NCI-H2081 treated with DMSO at 0.1 percent for 48 hours (cell line): Measurements from ENCODE around the gene ADCY4.
"Not testable (repeated sequence)": the region's sequence is repeated elsewhere in the genome, so short reads cannot be mapped to it uniquely, and the experiment has no call there.

ENCODE experiments used
- DNase-seq: peaks from one replicate; lab custom pipeline; 2025; lab: John Stamatoyannopoulos, UW

ADCY4 gene

GRCh38 chr14:24338843-24339242 is 4.0 kb upstream of the ADCY4 start:
- no peak for DNase-seq

- DNase-seq: no peak
Measured at GRCh38 chr14:24337824-24338175, 2.9 kb upstream of the ADCY4 start.

GRCh38 chr14:24337144-24337823 is 2.4 kb upstream of the ADCY4 start:
- no peak for DNase-seq

GRCh38 chr14:24335461-24336171 is 745 bp upstream of the ADCY4 start:
- DNase-seq: no peak

- no peak for DNase-seq
Measured at GRCh38 chr14:24332268-24332993, 2.4 kb downstream of the ADCY4 start.

- no peak for DNase-seq
Measured at GRCh38 chr14:24331731-24332267, 3.1 kb downstream of the ADCY4 start.

GRCh38 chr14:24330973-24331674 is 3.7 kb downstream of the ADCY4 start:
- no peak for DNase-seq

GRCh38 chr14:24329736-24330135 is 5.1 kb downstream of the ADCY4 start:
- DNase-seq: no peak

GRCh38 chr14:24329073-24329663 is 5.7 kb downstream of the ADCY4 start:
- DNase-seq: no peak

GRCh38 chr14:24327914-24328313 is 7.0 kb downstream of the ADCY4 start:
- not testable (repeated sequence) for DNase-seq

- no peak for DNase-seq
Measured at GRCh38 chr14:24327303-24327702, 7.6 kb downstream of the ADCY4 start.

- DNase-seq: no peak
Measured at GRCh38 chr14:24325963-24326362, 8.9 kb downstream of the ADCY4 start.

GRCh38 chr14:24325041-24325530 is 9.8 kb downstream of the ADCY4 start:
- DNase-seq: no peak

- no peak for DNase-seq
Measured at GRCh38 chr14:24324024-24324423, 10.8 kb downstream of the ADCY4 start.

- no peak for DNase-seq
Measured at GRCh38 chr14:24323341-24323740, 11.5 kb downstream of the ADCY4 start.

- DNase-seq: no peak
Measured at GRCh38 chr14:24322672-24323071, 12.2 kb downstream of the ADCY4 start.

GRCh38 chr14:24321212-24321975 is 13.5 kb downstream of the ADCY4 start:
- no peak for DNase-seq

- no peak for DNase-seq
Measured at GRCh38 chr14:24317141-24317928, 17.5 kb downstream of the ADCY4 start.

GRCh38 chr14:24316597-24316950 is 18.3 kb downstream of the ADCY4 start:
- DNase-seq: no peak
